NT2/D1 (cell line): ENCODE results near the gene MORC4.

Experiments used
- DNase-seq: peaks from one replicate; pipeline ENCODE4 v3.0.0-alpha.2; 2011; ENCODE audit warnings: low read depth, low spot score
- H3K27me3 ChIP-seq: 2 replicates; pipeline ENCODE4 v1.6.0; 2011; ENCODE audit warnings: mild to moderate bottlenecking; ENCODE audit not compliant: insufficient read length, insufficient read depth
- H3K36me3 ChIP-seq: 2 replicates; pipeline ENCODE4 v1.6.1; 2011; ENCODE audit warnings: mild to moderate bottlenecking, low read length, mixed read lengths; ENCODE audit not compliant: insufficient read depth, insufficient read length
- H3K4me1 ChIP-seq: 2 replicates; pipeline ENCODE4 v1.5.1; 2011; ENCODE audit not compliant: insufficient read depth, insufficient read length
- H3K4me3 ChIP-seq: 2 replicates; pipeline ENCODE4 v1.5.1; 2011; ENCODE audit warnings: low read depth; ENCODE audit not compliant: insufficient read length
- H3K9ac ChIP-seq: 2 replicates; pipeline ENCODE4 v1.6.0; 2011; ENCODE audit warnings: low read depth; ENCODE audit not compliant: insufficient read length
- H3K9me3 ChIP-seq: 2 replicates; pipeline ENCODE4 v1.5.1; 2011; ENCODE audit warnings: mild to moderate bottlenecking, low read length; ENCODE audit not compliant: insufficient read depth
- SUZ12 ChIP-seq: IDR thresholded peaks from 2 replicates; pipeline ENCODE4 v1.6.1; 2011; ENCODE audit not compliant: insufficient read length, insufficient read depth; ENCODE audit errors: extremely low read depth
- YY1 ChIP-seq: IDR thresholded peaks from 2 replicates; pipeline ENCODE4 v1.6.1; 2011; ENCODE audit not compliant: insufficient read length, insufficient read depth
- ZNF274 ChIP-seq: IDR thresholded peaks from 2 replicates; pipeline ENCODE4 v1.6.1; 2011; ENCODE audit warnings: mild to moderate bottlenecking, low read depth, low read length

The MORC4 gene

GRCh38 chrX:106901341-106901740 lies 98.7 kb downstream of the MORC4 start:
- no peak overlapping the region for H3K9ac ChIP-seq
- peaks cover 3% of the 10 kb centered on the region for H3K4me1 ChIP-seq
- no peaks in the 10 kb centered on the region for H3K36me3 ChIP-seq
- no peaks in the 10 kb centered on the region for H3K9me3 ChIP-seq
- TF ChIP-seq ZNF274 (no peak), SUZ12 (no peak), YY1 (no peak)
- DNase-seq: no peak
- H3K27me3 ChIP-seq: no peaks in the 10 kb centered on the region
- no peak overlapping the region for H3K4me3 ChIP-seq

- no peak for DNase-seq
- no peaks in the 10 kb centered on the region for H3K36me3 ChIP-seq
- no peak overlapping the region for H3K4me3 ChIP-seq
- TF ChIP-seq ZNF274: no peak
- TF ChIP-seq SUZ12: no peak
- no peak for TF ChIP-seq YY1
- peaks cover 6% of the 10 kb centered on the region for H3K4me1 ChIP-seq
- no peak overlapping the region for H3K9ac ChIP-seq
- H3K27me3 ChIP-seq: no peaks in the 10 kb centered on the region
- H3K9me3 ChIP-seq: no peaks in the 10 kb centered on the region
Observed at GRCh38 chrX:106899841-106900240, 100.2 kb downstream of the MORC4 start.

- H3K4me3 ChIP-seq: no peak overlapping the region
- no peak overlapping the region for H3K9ac ChIP-seq
- peaks cover 7% of the 10 kb centered on the region for H3K4me1 ChIP-seq
- H3K36me3 ChIP-seq: no peaks in the 10 kb centered on the region
- no peak for DNase-seq
- TF ChIP-seq YY1 (no peak), SUZ12 (no peak), ZNF274 (no peak)
- no peaks in the 10 kb centered on the region for H3K27me3 ChIP-seq
- H3K9me3 ChIP-seq: no peaks in the 10 kb centered on the region
Observed at GRCh38 chrX:106899276-106899675, 100.7 kb downstream of the MORC4 start.

- Histone ChIP-seq H3K9me3 (no peaks in the 10 kb centered on the region), H3K36me3 (no peaks in the 10 kb centered on the region), H3K4me3 (no peak overlapping the region), H3K27me3 (no peaks in the 10 kb centered on the region), H3K9ac (no peak overlapping the region), H3K4me1 (peaks cover 4% of the 10 kb centered on the region)
- DNase-seq: no peak
- no peak for TF ChIP-seq YY1
- no peak for TF ChIP-seq SUZ12
- no peak for TF ChIP-seq ZNF274
Observed at GRCh38 chrX:106898462-106898861, 101.5 kb downstream of the MORC4 start.

GRCh38 chrX:106897259-106897658 lies 102.8 kb downstream of the MORC4 start:
- Histone ChIP-seq H3K4me1 (peaks cover 4% of the 10 kb centered on the region), H3K27me3 (no peaks in the 10 kb centered on the region), H3K4me3 (no peak overlapping the region), H3K36me3 (no peaks in the 10 kb centered on the region), H3K9me3 (no peaks in the 10 kb centered on the region), H3K9ac (no peak overlapping the region)
- TF ChIP-seq YY1 (peak; percentile 42), SUZ12 (no peak), ZNF274 (no peak)
- DNase-seq: no peak

- H3K36me3 ChIP-seq: no peaks in the 10 kb centered on the region
- no peak for TF ChIP-seq YY1
- no peak for TF ChIP-seq ZNF274
- no peak for TF ChIP-seq SUZ12
- no peak for DNase-seq
- H3K27me3 ChIP-seq: no peaks in the 10 kb centered on the region
- H3K9ac ChIP-seq: peak overlapping the region; percentile 45
- no peaks in the 10 kb centered on the region for H3K9me3 ChIP-seq
- peaks cover 4% of the 10 kb centered on the region for H3K4me1 ChIP-seq
- no peak overlapping the region for H3K4me3 ChIP-seq
Observed at GRCh38 chrX:106894978-106895452, 105.0 kb downstream of the MORC4 start.

- Histone ChIP-seq H3K9ac (peak overlapping the region; percentile 45), H3K36me3 (no peaks in the 10 kb centered on the region), H3K27me3 (no peaks in the 10 kb centered on the region), H3K9me3 (no peaks in the 10 kb centered on the region), H3K4me3 (no peak overlapping the region), H3K4me1 (peaks cover 4% of the 10 kb centered on the region)
- TF ChIP-seq SUZ12: no peak
- no peak for TF ChIP-seq YY1
- no peak for TF ChIP-seq ZNF274
- DNase-seq: peak; percentile 66
Observed at GRCh38 chrX:106894392-106894909, 105.6 kb downstream of the MORC4 start.
